GM12878 (cell line): ENCODE measurements around the gene FLT4.

ENCODE experiments used
- ESRRA ChIP-seq: IDR thresholded peaks from 2 replicates; pipeline ENCODE4 v1.6.1; 2012; ENCODE audit warnings: mild to moderate bottlenecking, low read length, improper control_type of control experiment
- HCFC1 ChIP-seq: fragments of 150-350 bp; IDR thresholded peaks from 2 replicates; pipeline ENCODE4 v1.6.1; 2014; ENCODE audit warnings: low read length
- JUNB ChIP-seq: IDR thresholded peaks from 2 replicates; pipeline ENCODE4 v1.6.1; 2016; ENCODE audit warnings: antibody characterized with exemption, mild to moderate bottlenecking
- RAD21 ChIP-seq: IDR thresholded peaks from 2 replicates; pipeline ENCODE4 v1.6.1; 2011; ENCODE audit warnings: mild to moderate bottlenecking, low read depth, low read length, moderate library complexity; ENCODE audit not compliant: insufficient read depth
- RELB ChIP-seq: fragments of 450-650 bp; IDR thresholded peaks from 2 replicates; pipeline ENCODE4 v1.6.1; 2017; ENCODE audit warnings: low read depth, mild to moderate bottlenecking, moderate library complexity
- SREBF2 ChIP-seq: IDR thresholded peaks from 2 replicates; pipeline ENCODE4 v1.6.1; 2012; ENCODE audit warnings: mild to moderate bottlenecking, low read length
- SUPT20H ChIP-seq: IDR thresholded peaks from 2 replicates; pipeline ENCODE4 v1.6.1; 2011; ENCODE audit warnings: low read depth, mild to moderate bottlenecking, low read length, moderate library complexity, borderline replicate concordance; ENCODE audit not compliant: control insufficient read depth
- YBX1 ChIP-seq: fragments of 450-650 bp; IDR thresholded peaks from 2 replicates; pipeline ENCODE4 v1.6.1; 2016; ENCODE audit warnings: antibody characterized with exemption
- ZBED1 ChIP-seq: IDR thresholded peaks from 2 replicates; pipeline ENCODE4 v1.6.1; 2016; ENCODE audit warnings: borderline replicate concordance

GRCh38 chr5:180646963-180647305 lies 2.5 kb downstream of the FLT4 start:
- TF ChIP-seq ESRRA (no peak), HCFC1 (no peak), ZBED1 (no peak), RELB (no peak), YBX1 (no peak), JUNB (no peak), SUPT20H (no peak), SREBF2 (no peak), RAD21 (no peak)
